ENCODE results near the gene PHF2.

The PHF2 gene

GRCh38 chr9:93701494-93702218 is 125.3 kb downstream of the PHF2 start:
- Histone ChIP-seq H3K27ac (ENCODE audit: low read depth, low read length) (no peak overlapping the region), H3K4me3 (ENCODE audit: low read depth in 1 of 2, low read length in 2 of 2) (no peak overlapping the region), H3K9ac (ENCODE audit: low read length) (no peak overlapping the region), H3K9me3 (ENCODE audit: low read length) (peaks cover 5% of the 10 kb centered on the region), H3K36me3 (ENCODE audit: insufficient read depth, low read length) (no peaks in the 10 kb centered on the region), H3K27me3 (ENCODE audit: control insufficient read depth in 1 of 2, insufficient read depth in 2 of 2, low read length in 2 of 2) (no peaks in the 10 kb centered on the region), H3K4me1 (ENCODE audit: insufficient read depth, low read length) (no peaks in the 10 kb centered on the region)

- Histone ChIP-seq H3K27me3 (ENCODE audit: control insufficient read depth in 1 of 2, insufficient read depth in 2 of 2, low read length in 2 of 2) (no peaks in the 10 kb centered on the region), H3K4me3 (ENCODE audit: low read depth in 1 of 2, low read length in 2 of 2) (no peak overlapping the region), H3K36me3 (ENCODE audit: insufficient read depth, low read length) (no peaks in the 10 kb centered on the region), H3K9ac (ENCODE audit: low read length) (no peak overlapping the region), H3K27ac (ENCODE audit: low read depth, low read length) (no peak overlapping the region), H3K9me3 (ENCODE audit: low read length) (peaks cover 5% of the 10 kb centered on the region), H3K4me1 (ENCODE audit: insufficient read depth, low read length) (no peaks in the 10 kb centered on the region)
Observed at GRCh38 chr9:93702261-93702660, 125.9 kb downstream of the PHF2 start.

GRCh38 chr9:93708289-93708986 is 132.1 kb downstream of the PHF2 start:
- no peaks in the 10 kb centered on the region for H3K36me3 ChIP-seq (ENCODE audit: insufficient read depth, low read length)
- no peak overlapping the region for H3K27ac ChIP-seq (ENCODE audit: low read depth, low read length)
- H3K4me1 ChIP-seq (ENCODE audit: insufficient read depth, low read length) = no peaks in the 10 kb centered on the region
- H3K9me3 ChIP-seq (ENCODE audit: low read length) = no peaks in the 10 kb centered on the region
- H3K4me3 ChIP-seq (ENCODE audit: low read depth in 1 of 2, low read length in 2 of 2) = no peak overlapping the region
- H3K27me3 ChIP-seq (ENCODE audit: control insufficient read depth in 1 of 2, insufficient read depth in 2 of 2, low read length in 2 of 2) = no peaks in the 10 kb centered on the region
- no peak overlapping the region for H3K9ac ChIP-seq (ENCODE audit: low read length)

- H3K27ac ChIP-seq (ENCODE audit: low read depth, low read length) = no peak overlapping the region
- no peak overlapping the region for H3K4me3 ChIP-seq (ENCODE audit: low read depth in 1 of 2, low read length in 2 of 2)
- H3K9ac ChIP-seq (ENCODE audit: low read length) = no peak overlapping the region
- H3K27me3 ChIP-seq (ENCODE audit: control insufficient read depth in 1 of 2, insufficient read depth in 2 of 2, low read length in 2 of 2) = no peaks in the 10 kb centered on the region
- H3K4me1 ChIP-seq (ENCODE audit: insufficient read depth, low read length) = no peaks in the 10 kb centered on the region
- no peaks in the 10 kb centered on the region for H3K9me3 ChIP-seq (ENCODE audit: low read length)
- H3K36me3 ChIP-seq (ENCODE audit: insufficient read depth, low read length) = no peaks in the 10 kb centered on the region
Observed at GRCh38 chr9:93708987-93709302, 132.6 kb downstream of the PHF2 start.

GRCh38 chr9:93709600-93710369 is 133.4 kb downstream of the PHF2 start:
- Histone ChIP-seq H3K27ac (ENCODE audit: low read depth, low read length) (no peak overlapping the region), H3K4me1 (ENCODE audit: insufficient read depth, low read length) (no peaks in the 10 kb centered on the region), H3K9ac (ENCODE audit: low read length) (no peak overlapping the region), H3K4me3 (ENCODE audit: low read depth in 1 of 2, low read length in 2 of 2) (no peak overlapping the region), H3K36me3 (ENCODE audit: insufficient read depth, low read length) (no peaks in the 10 kb centered on the region), H3K9me3 (ENCODE audit: low read length) (no peaks in the 10 kb centered on the region), H3K27me3 (ENCODE audit: control insufficient read depth in 1 of 2, insufficient read depth in 2 of 2, low read length in 2 of 2) (no peaks in the 10 kb centered on the region)

- H3K9me3 ChIP-seq (ENCODE audit: low read length) = no peaks in the 10 kb centered on the region
- no peaks in the 10 kb centered on the region for H3K27me3 ChIP-seq (ENCODE audit: control insufficient read depth in 1 of 2, insufficient read depth in 2 of 2, low read length in 2 of 2)
- H3K36me3 ChIP-seq (ENCODE audit: insufficient read depth, low read length) = no peaks in the 10 kb centered on the region
- H3K4me3 ChIP-seq (ENCODE audit: low read depth in 1 of 2, low read length in 2 of 2) = no peak overlapping the region
- no peak overlapping the region for H3K9ac ChIP-seq (ENCODE audit: low read length)
- H3K4me1 ChIP-seq (ENCODE audit: insufficient read depth, low read length) = no peaks in the 10 kb centered on the region
- H3K27ac ChIP-seq (ENCODE audit: low read depth, low read length) = no peak overlapping the region
Observed at GRCh38 chr9:93710370-93710723, 134.0 kb downstream of the PHF2 start.

GRCh38 chr9:93711002-93711401 is 134.6 kb downstream of the PHF2 start:
- no peak overlapping the region for H3K27ac ChIP-seq (ENCODE audit: low read depth, low read length)
- H3K36me3 ChIP-seq (ENCODE audit: insufficient read depth, low read length) = no peaks in the 10 kb centered on the region
- no peak overlapping the region for H3K9ac ChIP-seq (ENCODE audit: low read length)
- H3K4me3 ChIP-seq (ENCODE audit: low read depth in 1 of 2, low read length in 2 of 2) = no peak overlapping the region
- H3K27me3 ChIP-seq (ENCODE audit: control insufficient read depth in 1 of 2, insufficient read depth in 2 of 2, low read length in 2 of 2) = no peaks in the 10 kb centered on the region
- H3K4me1 ChIP-seq (ENCODE audit: insufficient read depth, low read length) = no peaks in the 10 kb centered on the region
- H3K9me3 ChIP-seq (ENCODE audit: low read length) = no peaks in the 10 kb centered on the region

- Histone ChIP-seq H3K9me3 (ENCODE audit: low read length) (no peaks in the 10 kb centered on the region), H3K27ac (ENCODE audit: low read depth, low read length) (no peak overlapping the region), H3K27me3 (ENCODE audit: control insufficient read depth in 1 of 2, insufficient read depth in 2 of 2, low read length in 2 of 2) (no peaks in the 10 kb centered on the region), H3K4me3 (ENCODE audit: low read depth in 1 of 2, low read length in 2 of 2) (no peak overlapping the region), H3K9ac (ENCODE audit: low read length) (no peak overlapping the region), H3K36me3 (ENCODE audit: insufficient read depth, low read length) (no peaks in the 10 kb centered on the region), H3K4me1 (ENCODE audit: insufficient read depth, low read length) (no peaks in the 10 kb centered on the region)
Observed at GRCh38 chr9:93712896-93713295, 136.5 kb downstream of the PHF2 start.

GRCh38 chr9:93713716-93714115 is 137.3 kb downstream of the PHF2 start:
- Histone ChIP-seq H3K36me3 (ENCODE audit: insufficient read depth, low read length) (no peaks in the 10 kb centered on the region), H3K27me3 (ENCODE audit: control insufficient read depth in 1 of 2, insufficient read depth in 2 of 2, low read length in 2 of 2) (no peaks in the 10 kb centered on the region), H3K27ac (ENCODE audit: low read depth, low read length) (no peak overlapping the region), H3K4me1 (ENCODE audit: insufficient read depth, low read length) (no peaks in the 10 kb centered on the region), H3K9me3 (ENCODE audit: low read length) (no peaks in the 10 kb centered on the region), H3K4me3 (ENCODE audit: low read depth in 1 of 2, low read length in 2 of 2) (no peak overlapping the region), H3K9ac (ENCODE audit: low read length) (no peak overlapping the region)

- Histone ChIP-seq H3K4me3 (ENCODE audit: low read depth in 1 of 2, low read length in 2 of 2) (no peak overlapping the region), H3K9ac (ENCODE audit: low read length) (no peak overlapping the region), H3K27me3 (ENCODE audit: control insufficient read depth in 1 of 2, insufficient read depth in 2 of 2, low read length in 2 of 2) (no peaks in the 10 kb centered on the region), H3K4me1 (ENCODE audit: insufficient read depth, low read length) (peaks cover 16% of the 10 kb centered on the region), H3K27ac (ENCODE audit: low read depth, low read length) (no peak overlapping the region), H3K36me3 (ENCODE audit: insufficient read depth, low read length) (no peaks in the 10 kb centered on the region), H3K9me3 (ENCODE audit: low read length) (peaks cover 18% of the 10 kb centered on the region)
Observed at GRCh38 chr9:93721417-93721965, 145.1 kb downstream of the PHF2 start.

- Histone ChIP-seq H3K4me3 (ENCODE audit: low read depth in 1 of 2, low read length in 2 of 2) (no peak overlapping the region), H3K27me3 (ENCODE audit: control insufficient read depth in 1 of 2, insufficient read depth in 2 of 2, low read length in 2 of 2) (no peaks in the 10 kb centered on the region), H3K36me3 (ENCODE audit: insufficient read depth, low read length) (no peaks in the 10 kb centered on the region), H3K9ac (ENCODE audit: low read length) (no peak overlapping the region), H3K27ac (ENCODE audit: low read depth, low read length) (peak overlapping the region; percentile 6), H3K9me3 (ENCODE audit: low read length) (peaks cover 18% of the 10 kb centered on the region), H3K4me1 (ENCODE audit: insufficient read depth, low read length) (peaks cover 23% of the 10 kb centered on the region)
Observed at GRCh38 chr9:93724852-93725251, 148.5 kb downstream of the PHF2 start.

All from muscle layer of colon (tissue), 2 donors.